GM21526 (cell line): ENCODE results near the gene UNKL.
"Not testable (repeated sequence)": the region's sequence is repeated elsewhere in the genome, so short reads cannot be mapped to it uniquely, and the experiment has no call there.

Experiments
- ATAC-seq: cut with Tn5 transposase; IDR thresholded peaks from one replicate; pipeline ENCODE4 v1.9.1; 2021; ENCODE audit warnings: moderate library complexity; ENCODE audit not compliant: unreplicated experiment, low FRiP score

The UNKL gene

GRCh38 chr16:1446296-1447080 lies 32.0 kb upstream of the UNKL start:
- ATAC-seq = no peak

GRCh38 chr16:1445518-1446203 lies 31.2 kb upstream of the UNKL start:
- no peak for ATAC-seq

- no peak for ATAC-seq
These were observed 30.4 kb upstream of the UNKL start for GRCh38 chr16:1444730-1445517.

- ATAC-seq = no peak
These were observed 29.7 kb upstream of the UNKL start, which contains the start of gene CCDC154 for GRCh38 chr16:1443980-1444729. Gene CCDC154, minus strand, starts transcription at chr16:1444556. Its CDS starts 234 bp downstream, at chr16:1444322.

GRCh38 chr16:1443403-1443973 lies 29.0 kb upstream of the UNKL start:
- ATAC-seq = no peak

- no peak for ATAC-seq
These were observed 28.2 kb upstream of the UNKL start for GRCh38 chr16:1442697-1443096.

GRCh38 chr16:1441391-1441829 lies 26.9 kb upstream of the UNKL start:
- no peak for ATAC-seq

GRCh38 chr16:1439699-1440074 lies 25.2 kb upstream of the UNKL start:
- ATAC-seq = not testable (repeated sequence)

GRCh38 chr16:1439058-1439698 lies 24.7 kb upstream of the UNKL start:
- no peak for ATAC-seq

GRCh38 chr16:1438229-1439057 lies 23.9 kb upstream of the UNKL start:
- ATAC-seq = no peak

- ATAC-seq = no peak
These were observed 23.1 kb upstream of the UNKL start for GRCh38 chr16:1437606-1438005.

- ATAC-seq = no peak
These were observed 22.3 kb upstream of the UNKL start for GRCh38 chr16:1436731-1437355.

- no peak for ATAC-seq
These were observed 21.6 kb upstream of the UNKL start for GRCh38 chr16:1435921-1436697.

- ATAC-seq = no peak
These were observed 20.4 kb upstream of the UNKL start for GRCh38 chr16:1434644-1435592.

- ATAC-seq = no peak
These were observed 19.3 kb upstream of the UNKL start for GRCh38 chr16:1433756-1434155.

- no peak for ATAC-seq
These were observed 18.7 kb upstream of the UNKL start for GRCh38 chr16:1433263-1433560.
